ENCODE results near the gene NUDT22. TPM values are rescaled to one million over a fixed set of nuclear protein-coding genes. Genes with fewer than 3 reads are reported as not detected.

The NUDT22 gene
- total RNA-seq, 2 donors from 2014 or later, result 73.3 to 95.6 TPM

DNA sequence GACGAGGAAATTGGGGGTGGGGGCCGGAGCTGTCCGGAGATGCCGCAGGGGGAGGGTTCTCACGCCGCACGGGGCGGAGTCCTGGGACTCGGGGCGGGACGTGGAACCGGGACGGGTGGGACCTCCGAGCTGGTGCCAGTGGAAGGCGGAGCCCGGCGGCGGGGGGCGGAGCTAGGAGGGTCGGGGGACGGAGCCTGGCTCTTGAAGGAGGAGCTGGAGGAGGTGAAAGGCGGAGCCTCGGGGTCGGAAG lies 15.1 kb downstream of the NUDT22 start:
- TF ChIP-seq, protein P1, sequence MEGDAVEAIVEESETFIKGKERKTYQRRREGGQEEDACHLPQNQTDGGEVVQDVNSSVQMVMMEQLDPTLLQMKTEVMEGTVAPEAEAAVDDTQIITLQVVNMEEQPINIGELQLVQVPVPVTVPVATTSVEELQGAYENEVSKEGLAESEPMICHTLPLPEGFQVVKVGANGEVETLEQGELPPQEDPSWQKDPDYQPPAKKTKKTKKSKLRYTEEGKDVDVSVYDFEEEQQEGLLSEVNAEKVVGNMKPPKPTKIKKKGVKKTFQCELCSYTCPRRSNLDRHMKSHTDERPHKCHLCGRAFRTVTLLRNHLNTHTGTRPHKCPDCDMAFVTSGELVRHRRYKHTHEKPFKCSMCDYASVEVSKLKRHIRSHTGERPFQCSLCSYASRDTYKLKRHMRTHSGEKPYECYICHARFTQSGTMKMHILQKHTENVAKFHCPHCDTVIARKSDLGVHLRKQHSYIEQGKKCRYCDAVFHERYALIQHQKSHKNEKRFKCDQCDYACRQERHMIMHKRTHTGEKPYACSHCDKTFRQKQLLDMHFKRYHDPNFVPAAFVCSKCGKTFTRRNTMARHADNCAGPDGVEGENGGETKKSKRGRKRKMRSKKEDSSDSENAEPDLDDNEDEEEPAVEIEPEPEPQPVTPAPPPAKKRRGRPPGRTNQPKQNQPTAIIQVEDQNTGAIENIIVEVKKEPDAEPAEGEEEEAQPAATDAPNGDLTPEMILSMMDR (IDR thresholded peaks at IDR 0.05), result no peak
- Histone ChIP-seq H3K4me1 (peaks cover 0 to 59% of the 10 kb centered on the region in 2 donors), H3K4me3 (peak overlapping the region; percentile 59 to 85), H3K36me3 (peaks cover 12% of the 10 kb centered on the region), H3K27ac (peak overlapping the region; percentile 97 to 99), H3K27me3 (no peaks in the 10 kb centered on the region), H3K9me3 (no peaks in the 10 kb centered on the region)
- DNase-seq (ENCODE audit: low spot score), result peak; percentile 100

DNA sequence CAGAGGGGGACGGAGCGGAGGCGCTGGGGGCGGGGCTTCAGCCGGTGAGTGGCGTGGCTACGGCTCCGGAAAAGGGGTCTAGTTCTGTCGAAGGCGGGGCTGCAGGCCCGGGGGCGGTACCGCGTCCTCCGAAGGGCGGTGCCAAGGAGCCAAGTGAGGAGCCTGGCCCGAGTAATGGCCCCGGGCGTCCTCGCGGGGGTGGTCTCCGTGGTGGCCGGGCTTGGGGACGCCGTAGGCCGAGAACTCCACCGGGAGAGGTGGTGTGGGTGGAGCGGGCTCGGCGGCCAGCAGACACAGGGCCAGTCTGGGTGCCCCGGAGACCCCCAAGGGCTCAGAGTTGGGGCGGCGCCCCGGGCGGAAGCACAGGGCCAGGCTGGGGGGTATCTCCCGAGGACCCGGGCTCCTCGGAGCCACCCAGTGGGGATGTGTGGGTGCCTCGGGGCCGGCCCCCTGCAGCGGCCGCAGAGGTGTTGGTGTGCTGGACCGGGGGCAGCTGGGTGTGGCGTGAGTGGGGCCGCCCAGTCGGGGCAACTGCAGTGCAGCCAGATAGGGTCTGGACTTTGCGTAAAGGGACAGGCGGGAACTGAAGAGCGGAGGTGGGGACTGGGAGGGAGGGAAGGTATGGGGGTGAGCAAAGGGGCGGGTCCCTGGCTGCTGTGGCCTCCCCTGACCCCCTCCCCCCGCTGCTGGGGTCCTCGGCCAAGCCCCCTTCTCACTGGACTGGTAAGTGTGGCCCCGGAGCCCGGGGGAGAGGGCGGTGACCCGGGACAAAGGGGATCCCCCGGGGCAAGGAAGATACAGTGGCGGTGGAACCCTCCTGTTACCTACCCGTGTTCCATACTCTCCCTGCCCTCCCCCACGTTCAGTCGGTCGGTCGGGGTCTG lies 15.7 kb downstream of the NUDT22 start:
- peaks cover 10% of the 10 kb centered on the region for H3K36me3 ChIP-seq
- H3K27ac ChIP-seq, result peak overlapping the region; percentile 97 to 99
- H3K9me3 ChIP-seq, result no peaks in the 10 kb centered on the region
- peaks cover 0 to 55% of the 10 kb centered on the region in 2 donors for H3K4me1 ChIP-seq
- TF ChIP-seq, protein P1 (IDR thresholded peaks at IDR 0.05), result no peak
- H3K4me3 ChIP-seq, result peak overlapping the region; percentile 75 to 85
- no peak for DNase-seq (ENCODE audit: low spot score)
- H3K27me3 ChIP-seq, result no peaks in the 10 kb centered on the region

DNA sequence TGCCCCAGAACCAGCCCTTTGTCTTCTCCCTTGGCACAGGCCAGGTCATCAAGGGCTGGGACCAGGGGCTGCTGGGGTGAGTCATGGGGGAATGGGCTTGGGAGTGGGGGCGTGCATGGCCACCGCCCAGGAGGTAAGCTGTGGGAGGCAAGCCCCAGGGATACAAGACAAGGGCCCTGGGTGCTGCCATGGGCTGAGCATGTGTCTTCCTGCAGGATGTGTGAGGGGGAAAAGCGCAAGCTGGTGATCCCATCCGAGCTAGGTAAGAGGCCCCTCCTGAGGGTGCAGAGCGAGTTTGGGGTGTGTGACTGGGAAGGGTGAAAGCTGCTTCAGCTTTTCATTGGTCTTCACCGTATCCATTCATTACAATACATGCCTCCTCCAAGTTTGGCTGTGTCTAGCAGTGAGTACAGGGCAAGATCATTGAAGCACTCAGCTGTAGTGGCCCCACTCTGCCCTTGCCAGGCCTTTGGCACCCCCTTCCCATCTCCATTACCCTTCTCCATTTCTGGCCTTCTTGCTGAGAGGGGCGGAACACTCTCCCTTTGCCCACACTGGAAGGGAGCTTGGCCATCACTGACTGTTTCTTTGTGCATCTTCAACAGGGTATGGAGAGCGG lies 17.3 kb downstream of the NUDT22 start:
- no peaks in the 10 kb centered on the region for H3K9me3 ChIP-seq
- TF ChIP-seq, protein P1 (IDR thresholded peaks at IDR 0.05), result no peak
- no peak for DNase-seq (ENCODE audit: low spot score)

DNA sequence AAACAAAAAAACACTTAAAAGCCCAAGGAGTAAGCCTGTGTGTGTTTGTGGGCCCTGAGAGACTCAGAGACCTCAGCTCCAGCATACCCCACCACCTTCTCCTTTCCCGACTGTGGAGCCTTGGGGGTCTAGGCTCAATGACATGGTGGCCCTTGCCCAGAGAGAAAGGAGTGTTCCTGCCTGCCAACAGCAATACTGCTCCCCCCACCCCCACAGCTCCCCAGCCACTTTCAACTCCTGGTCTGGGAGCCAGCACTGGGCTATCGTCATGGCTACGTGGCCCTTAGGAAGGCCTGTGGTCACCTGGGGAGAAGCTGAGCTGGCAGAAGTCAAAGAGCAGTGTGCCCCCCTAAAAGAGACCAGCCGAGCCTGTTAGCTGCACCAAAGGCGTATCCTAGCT lies 18.0 kb downstream of the NUDT22 start:
- Histone ChIP-seq H3K27ac (no peak overlapping the region), H3K36me3 (peaks cover 10% of the 10 kb centered on the region), H3K4me3 (no peak overlapping the region), H3K4me1 (peaks cover 0 to 54% of the 10 kb centered on the region in 2 donors), H3K27me3 (no peaks in the 10 kb centered on the region), H3K9me3 (no peaks in the 10 kb centered on the region)
- TF ChIP-seq, protein P1 (IDR thresholded peaks at IDR 0.05), result no peak
- DNase-seq (ENCODE audit: low spot score), result no peak

More for the DNA sequence above, 17.3 kb downstream of the NUDT22 start:
- H3K4me3 ChIP-seq, result no peak overlapping the region
- peaks cover 10% of the 10 kb centered on the region for H3K36me3 ChIP-seq
- H3K4me1 ChIP-seq, result peaks cover 0 to 54% of the 10 kb centered on the region in 2 donors
- H3K27me3 ChIP-seq, result no peaks in the 10 kb centered on the region
- peak overlapping the region in 1 of 2 donors; percentile 97 for H3K27ac ChIP-seq

DNA sequence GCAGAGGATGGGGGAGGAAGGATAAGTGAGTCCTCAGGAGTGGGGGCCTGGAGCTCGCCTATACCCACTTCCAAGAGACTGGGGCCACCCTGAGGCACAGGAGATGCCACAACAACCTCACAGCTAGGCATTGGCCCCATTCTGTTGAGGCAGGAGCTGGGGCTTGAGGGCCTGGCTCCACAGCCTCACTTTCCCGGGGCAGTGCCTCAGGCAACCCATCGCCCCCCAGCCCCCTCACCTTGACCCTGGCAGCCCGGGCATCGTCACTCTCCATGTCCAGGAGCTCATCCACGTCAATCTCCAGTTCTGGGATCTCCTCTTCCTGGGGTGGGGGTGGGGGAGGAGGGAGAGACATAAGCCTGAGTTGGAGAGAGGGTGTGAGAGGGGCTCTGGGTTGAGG lies 18.9 kb downstream of the NUDT22 start:
- Histone ChIP-seq H3K27ac (peak overlapping the region; percentile 88 to 91), H3K4me1 (peaks cover 0 to 51% of the 10 kb centered on the region in 2 donors), H3K4me3 (peak overlapping the region; percentile 74 to 82), H3K27me3 (no peaks in the 10 kb centered on the region), H3K36me3 (peaks cover 10% of the 10 kb centered on the region), H3K9me3 (no peaks in the 10 kb centered on the region)
- TF ChIP-seq, protein P1 (IDR thresholded peaks at IDR 0.05), result no peak
- DNase-seq (ENCODE audit: low spot score), result no peak

Measured in right atrium auricular region (tissue), 2 donors.